Inferior parietal cortex (tissue), 1 donor: Measurements from ENCODE around the gene PABPC1L2B.
"Not testable (repeated sequence)": the region's sequence is repeated elsewhere in the genome, so short reads cannot be mapped to it uniquely, and the experiment has no call there.

Experiments used
- DNase-seq: peaks from one replicate; pipeline ENCODE4 v3.0.0-alpha.2; 2016; ENCODE audit errors: extremely low spot score

PABPC1L2B gene

DNA sequence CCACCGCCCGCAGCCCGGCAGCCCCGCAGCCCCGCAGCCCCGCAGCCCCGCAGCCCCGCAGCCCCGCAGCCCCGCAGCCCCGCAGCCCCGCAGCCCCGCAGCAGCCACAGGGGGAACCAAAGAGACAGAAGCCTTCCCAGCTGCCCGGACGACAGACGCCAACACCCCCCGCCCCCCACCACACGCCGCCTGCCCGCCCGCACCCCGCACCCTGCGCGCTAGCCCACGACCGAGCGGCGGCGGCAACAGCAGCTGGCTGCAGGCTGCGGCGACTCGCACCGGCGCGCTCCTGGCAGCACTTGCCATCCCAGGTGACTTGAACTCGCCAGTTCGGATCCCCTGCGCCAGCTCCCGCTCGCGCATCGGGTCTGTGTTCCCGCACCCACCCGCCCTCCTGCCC is at the start of gene PABPC1L2B:
PABPC1L2B (plus strand) TSS at position 207 of the 400 bp plus-strand sequence. CDS start 704 bp downstream, outside the sequence.
- DNase-seq, result not testable (repeated sequence)

GRCh38 chrX:72959971-72960370 is 42.8 kb upstream of the PABPC1L2B start:
- DNase-seq, result not testable (repeated sequence)

GRCh38 chrX:72971859-72972258 is 30.9 kb upstream of the PABPC1L2B start:
- not testable (repeated sequence) for DNase-seq

GRCh38 chrX:72974885-72975284 is 27.9 kb upstream of the PABPC1L2B start:
- DNase-seq, result not testable (repeated sequence)

DNA sequence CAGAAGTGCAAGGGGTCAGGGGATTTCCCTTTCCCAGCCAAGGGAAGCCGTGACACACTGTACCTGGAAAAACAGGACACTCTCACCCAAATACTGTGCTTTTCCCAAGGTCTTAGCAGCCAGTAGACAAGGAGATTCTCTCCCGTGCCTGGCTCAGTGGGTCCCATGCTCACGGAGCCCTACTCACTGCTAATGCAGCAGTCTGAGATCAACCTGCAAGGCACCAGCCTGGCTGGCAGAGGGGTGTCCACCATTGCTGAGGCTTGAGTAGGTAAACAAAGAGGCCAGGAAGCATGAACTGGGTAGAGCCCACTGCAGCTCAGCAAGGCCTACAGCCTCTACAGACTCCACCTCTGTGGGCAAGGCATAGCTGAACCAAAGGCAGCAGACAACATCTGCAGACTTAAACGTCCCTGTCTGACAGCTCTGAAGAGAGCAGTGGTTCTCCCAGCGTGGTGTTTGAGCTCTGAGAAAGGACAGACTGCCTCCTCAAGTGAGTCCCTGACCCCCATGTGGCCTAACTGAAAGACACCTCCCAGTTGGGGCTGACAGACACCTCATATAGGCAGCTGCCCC is 21.8 kb upstream of the PABPC1L2B start:
- not testable (repeated sequence) for DNase-seq

DNA sequence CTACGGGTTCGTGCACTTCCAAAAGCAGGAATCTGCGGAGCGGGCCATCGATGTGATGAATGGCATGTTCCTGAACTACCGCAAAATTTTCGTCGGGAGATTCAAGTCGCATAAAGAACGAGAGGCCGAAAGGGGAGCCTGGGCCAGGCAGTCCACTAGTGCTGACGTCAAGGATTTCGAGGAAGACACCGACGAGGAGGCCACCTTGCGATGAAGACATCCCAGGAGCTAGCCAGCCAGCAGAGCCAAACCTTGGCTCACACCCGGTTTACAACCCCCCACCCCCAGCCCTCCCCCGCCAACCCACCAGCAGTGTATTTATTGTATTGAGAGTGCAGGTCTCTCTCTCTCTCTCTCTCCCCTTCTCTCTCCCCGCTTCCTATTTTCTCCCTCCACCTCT is 1.3 kb downstream of the PABPC1L2B start:
- DNase-seq, result not testable (repeated sequence)

- DNase-seq, result no peak
These were observed 18.8 kb downstream of the PABPC1L2B start for GRCh38 chrX:73021361-73022092.

- not testable (repeated sequence) for DNase-seq
These were observed 19.3 kb downstream of the PABPC1L2B start for GRCh38 chrX:73022093-73022445.

GRCh38 chrX:73028876-73029275 is 26.1 kb downstream of the PABPC1L2B start:
- DNase-seq, result no peak
